ENCODE results near the gene SP2. TPM values are rescaled to one million over a fixed set of nuclear protein-coding genes. Genes with fewer than 3 reads are reported as not detected.

Gene SP2
- total and polyA plus RNA-seq, 5 donors from 2014 or later: 6.2 to 35.0 (median 6.7) TPM

GRCh38 chr17:47889734-47890529, 6.1 kb upstream of the SP2 start:
- Mint-ChIP-seq H3K27me3 (no peaks in the 10 kb centered on the region), H3K27ac (peak overlapping the region in 1 of 3 donors; percentile 43), H3K36me3 (peaks cover 6% of the 10 kb centered on the region)

DNA sequence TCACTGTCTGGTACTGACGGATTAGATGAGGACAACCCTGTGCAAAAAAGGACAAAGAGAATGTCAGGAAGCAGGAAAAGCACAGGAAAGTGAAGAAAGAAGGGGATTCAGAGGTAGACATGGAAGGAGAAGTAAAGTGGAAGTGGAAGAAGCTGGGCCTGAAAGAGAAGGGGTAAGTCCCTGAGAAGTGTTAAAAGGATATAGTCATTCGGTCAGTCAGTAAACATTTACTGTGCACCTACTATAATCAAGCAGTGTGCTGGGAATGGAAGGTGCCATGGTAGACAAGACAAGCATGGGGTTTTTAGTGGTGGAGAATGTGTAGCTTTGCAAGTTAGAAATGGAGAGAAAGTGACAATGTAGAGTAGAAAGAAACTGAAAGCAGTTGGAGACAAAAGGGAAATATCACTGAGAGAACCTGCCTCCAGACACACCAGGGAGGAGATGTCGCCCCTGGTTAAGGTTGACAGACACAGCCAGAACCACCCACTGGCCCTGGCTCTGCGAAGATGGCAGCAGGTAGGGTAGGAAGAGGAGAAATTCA, 4.4 kb upstream of the SP2 start:
- Histone ChIP-seq H3K27ac (ENCODE audit: insufficient read depth, low read length, poor library complexity, severe bottlenecking) (no peak overlapping the region), H3K27me3 (ENCODE audit: control insufficient read depth, insufficient read depth, low read length) (no peaks in the 10 kb centered on the region), H3K4me3 (ENCODE audit: low read depth, low read length) (no peak overlapping the region), H3K36me3 (ENCODE audit: control insufficient read depth, insufficient read depth, low read length) (no peaks in the 10 kb centered on the region), H3K4me1 (ENCODE audit: control insufficient read depth, insufficient read depth, low read length, poor library complexity, severe bottlenecking) (peaks cover 9% of the 10 kb centered on the region), H3K9me3 (ENCODE audit: control insufficient read depth in 2 of 2, low read length in 2 of 2) (no peaks in the 10 kb centered on the region)
- DNase-seq (no peak), ATAC-seq (ENCODE audit: low read depth in 2 of 2) (no peak)
- Mint-ChIP-seq H3K9me3 (no peaks in the 10 kb centered on the region), H3K27me3 (peaks cover 5% of the 10 kb centered on the region), H3K4me1 (peaks cover 0 to 43% (median 23%) of the 10 kb centered on the region in 4 donors), H3K27ac (no peak overlapping the region), H3K36me3 (peaks cover 6% of the 10 kb centered on the region), H3K4me3 (peak overlapping the region in 2 of 4 donors; percentile 52 to 77)

More at GRCh38 chr17:47889734-47890529, 6.1 kb upstream of the SP2 start:
- Histone ChIP-seq H3K36me3 (ENCODE audit: control insufficient read depth, insufficient read depth, low read length) (no peaks in the 10 kb centered on the region), H3K4me3 (ENCODE audit: low read depth, low read length) (no peak overlapping the region), H3K9me3 (ENCODE audit: control insufficient read depth in 2 of 2, low read length in 2 of 2) (no peaks in the 10 kb centered on the region), H3K27ac (ENCODE audit: insufficient read depth, low read length, poor library complexity, severe bottlenecking) (no peak overlapping the region), H3K27me3 (ENCODE audit: control insufficient read depth, insufficient read depth, low read length) (no peaks in the 10 kb centered on the region), H3K4me1 (ENCODE audit: control insufficient read depth, insufficient read depth, low read length, poor library complexity, severe bottlenecking) (peaks cover 14% of the 10 kb centered on the region)
- peak overlapping the region in 2 of 4 donors; percentile 75 to 89 for H3K4me3 Mint-ChIP-seq
- no peaks in the 10 kb centered on the region for H3K9me3 Mint-ChIP-seq
- H3K4me1 Mint-ChIP-seq: peaks cover 0 to 39% (median 24%) of the 10 kb centered on the region in 4 donors
- ATAC-seq (ENCODE audit: low read depth in 2 of 2): peak; percentile 90 to 91
- DNase-seq: peak; percentile 79 to 88 (median 86)

GRCh38 chr17:47894498-47895346, 1.3 kb upstream of the SP2 start:
- peaks cover 22% of the 10 kb centered on the region for H3K4me1 ChIP-seq (ENCODE audit: control insufficient read depth, insufficient read depth, low read length, poor library complexity, severe bottlenecking)
- Mint-ChIP-seq H3K4me1 (peaks cover 4 to 58% (median 47%) of the 10 kb centered on the region in 4 donors), H3K36me3 (peaks cover 13% of the 10 kb centered on the region), H3K9me3 (no peaks in the 10 kb centered on the region), H3K27me3 (peaks cover 5% of the 10 kb centered on the region), H3K27ac (peak overlapping the region; percentile 93 to 100 (median 100)), H3K4me3 (peak overlapping the region; percentile 94 to 100 (median 99))
- ATAC-seq (ENCODE audit: low read depth in 2 of 2) (no peak), DNase-seq (no peak)
- H3K9me3 ChIP-seq (ENCODE audit: control insufficient read depth in 2 of 2, low read length in 2 of 2): no peaks in the 10 kb centered on the region
- H3K27me3 ChIP-seq (ENCODE audit: control insufficient read depth, insufficient read depth, low read length): no peaks in the 10 kb centered on the region
- peaks cover 2% of the 10 kb centered on the region for H3K36me3 ChIP-seq (ENCODE audit: control insufficient read depth, insufficient read depth, low read length)
- peak overlapping the region; percentile 94 for H3K4me3 ChIP-seq (ENCODE audit: low read depth, low read length)
- peak overlapping the region; percentile 84 for H3K27ac ChIP-seq (ENCODE audit: insufficient read depth, low read length, poor library complexity, severe bottlenecking)

DNA sequence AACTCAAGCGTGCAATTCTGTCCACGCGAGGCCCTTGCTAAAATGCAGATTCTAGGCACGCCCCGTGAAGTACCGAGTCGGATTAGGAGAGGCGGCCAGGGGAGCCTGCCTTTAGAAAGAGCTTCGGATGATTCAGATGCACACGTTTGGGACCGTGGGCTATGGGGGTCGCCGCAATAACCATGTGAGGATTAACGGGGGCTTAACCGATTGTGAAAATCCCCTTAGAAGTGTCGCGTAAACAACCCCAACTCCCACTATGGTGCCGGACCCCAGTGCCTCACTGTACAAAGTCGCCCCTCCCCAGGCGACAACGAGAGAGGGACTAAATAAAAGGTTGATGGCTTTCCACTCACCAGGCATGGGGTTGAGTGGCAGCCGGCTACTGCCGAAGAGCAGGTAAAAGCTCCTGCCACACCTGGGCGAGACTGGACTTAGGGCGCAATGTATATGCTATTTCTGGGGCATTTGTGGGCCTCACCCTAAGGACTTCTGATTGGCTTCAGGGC, 635 bp upstream of the SP2 start:
- peak overlapping the region; percentile 94 for H3K4me3 ChIP-seq (ENCODE audit: low read depth, low read length)
- DNase-seq (peak in 1 of 3 donors; percentile 61), ATAC-seq (ENCODE audit: low read depth in 2 of 2) (no peak)
- Mint-ChIP-seq H3K4me1 (peaks cover 4 to 60% (median 45%) of the 10 kb centered on the region in 4 donors), H3K27ac (peak overlapping the region; percentile 93 to 100 (median 100)), H3K27me3 (peaks cover 5% of the 10 kb centered on the region), H3K9me3 (no peaks in the 10 kb centered on the region), H3K4me3 (peak overlapping the region; percentile 94 to 100 (median 99)), H3K36me3 (peaks cover 13% of the 10 kb centered on the region)
- H3K4me1 ChIP-seq (ENCODE audit: control insufficient read depth, insufficient read depth, low read length, poor library complexity, severe bottlenecking): peaks cover 22% of the 10 kb centered on the region
- no peaks in the 10 kb centered on the region for H3K27me3 ChIP-seq (ENCODE audit: control insufficient read depth, insufficient read depth, low read length)
- peaks cover 8% of the 10 kb centered on the region for H3K36me3 ChIP-seq (ENCODE audit: control insufficient read depth, insufficient read depth, low read length)
- H3K9me3 ChIP-seq (ENCODE audit: control insufficient read depth in 2 of 2, low read length in 2 of 2): no peaks in the 10 kb centered on the region
- H3K27ac ChIP-seq (ENCODE audit: insufficient read depth, low read length, poor library complexity, severe bottlenecking): peak overlapping the region; percentile 84

- H3K27ac Mint-ChIP-seq: peak overlapping the region; percentile 86 to 93 (median 89)
- DNase-seq (no peak), ATAC-seq (ENCODE audit: low read depth in 2 of 2) (no peak)
- H3K27me3 ChIP-seq (ENCODE audit: control insufficient read depth, insufficient read depth, low read length): no peaks in the 10 kb centered on the region
- peaks cover 22% of the 10 kb centered on the region for H3K4me1 ChIP-seq (ENCODE audit: control insufficient read depth, insufficient read depth, low read length, poor library complexity, severe bottlenecking)
- H3K36me3 ChIP-seq (ENCODE audit: control insufficient read depth, insufficient read depth, low read length): peaks cover 12% of the 10 kb centered on the region
- H3K36me3 Mint-ChIP-seq: peaks cover 9% of the 10 kb centered on the region
- peak overlapping the region; percentile 99 for H3K27ac ChIP-seq (ENCODE audit: insufficient read depth, low read length, poor library complexity, severe bottlenecking)
- peaks cover 5% of the 10 kb centered on the region for H3K27me3 Mint-ChIP-seq
- H3K9me3 ChIP-seq (ENCODE audit: control insufficient read depth in 2 of 2, low read length in 2 of 2): no peaks in the 10 kb centered on the region
- H3K4me3 Mint-ChIP-seq: peak overlapping the region; percentile 90 to 99 (median 96)
- no peaks in the 10 kb centered on the region for H3K9me3 Mint-ChIP-seq
- peaks cover 8 to 69% (median 47%) of the 10 kb centered on the region in 4 donors for H3K4me1 Mint-ChIP-seq
- H3K4me3 ChIP-seq (ENCODE audit: low read depth, low read length): peak overlapping the region; percentile 84
These were observed 845 bp downstream of the SP2 start for GRCh38 chr17:47896672-47897490.

DNA sequence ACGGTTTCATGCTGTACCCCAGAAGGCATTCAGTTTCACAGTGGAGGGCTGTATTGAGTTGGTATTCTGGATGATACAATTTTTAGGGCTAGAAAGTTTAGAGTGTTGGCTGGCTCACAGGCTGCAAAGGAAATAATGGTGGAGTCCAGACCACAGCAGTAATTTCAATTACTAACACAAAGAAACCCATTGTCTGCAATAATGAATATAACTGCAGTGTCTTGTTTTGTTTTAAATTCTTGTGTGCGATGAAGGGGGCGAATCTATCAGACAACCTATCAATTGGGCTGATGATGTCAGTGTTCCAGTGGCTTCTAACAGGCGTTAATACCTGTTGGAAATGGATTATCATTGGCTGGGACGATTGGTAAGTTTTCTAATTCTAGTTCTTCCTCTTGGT, 1.5 kb downstream of the SP2 start:
- Mint-ChIP-seq H3K9me3 (no peaks in the 10 kb centered on the region), H3K27ac (peak overlapping the region in 2 of 3 donors; percentile 86 to 93), H3K4me1 (peaks cover 15 to 76% (median 53%) of the 10 kb centered on the region in 4 donors), H3K27me3 (peaks cover 5% of the 10 kb centered on the region), H3K36me3 (peaks cover 16% of the 10 kb centered on the region), H3K4me3 (peak overlapping the region; percentile 90 to 99 (median 96))
- Histone ChIP-seq H3K36me3 (ENCODE audit: control insufficient read depth, insufficient read depth, low read length) (peaks cover 12% of the 10 kb centered on the region), H3K27me3 (ENCODE audit: control insufficient read depth, insufficient read depth, low read length) (no peaks in the 10 kb centered on the region), H3K4me3 (ENCODE audit: low read depth, low read length) (peak overlapping the region; percentile 84), H3K4me1 (ENCODE audit: control insufficient read depth, insufficient read depth, low read length, poor library complexity, severe bottlenecking) (peaks cover 22% of the 10 kb centered on the region), H3K27ac (ENCODE audit: insufficient read depth, low read length, poor library complexity, severe bottlenecking) (no peak overlapping the region), H3K9me3 (ENCODE audit: control insufficient read depth in 2 of 2, low read length in 2 of 2) (no peaks in the 10 kb centered on the region)
- no peak for DNase-seq
- ATAC-seq (ENCODE audit: low read depth in 2 of 2): no peak
